NCI-H1436 (cell line): ENCODE measurements around the gene BSDC1.

Experiments used
- DNase-seq: peaks from one replicate; lab custom pipeline; 2025; lab: John Stamatoyannopoulos, UW

Gene BSDC1

GRCh38 chr1:32393832-32394140 is 455 bp downstream of the BSDC1 start:
- no peak for DNase-seq

DNA sequence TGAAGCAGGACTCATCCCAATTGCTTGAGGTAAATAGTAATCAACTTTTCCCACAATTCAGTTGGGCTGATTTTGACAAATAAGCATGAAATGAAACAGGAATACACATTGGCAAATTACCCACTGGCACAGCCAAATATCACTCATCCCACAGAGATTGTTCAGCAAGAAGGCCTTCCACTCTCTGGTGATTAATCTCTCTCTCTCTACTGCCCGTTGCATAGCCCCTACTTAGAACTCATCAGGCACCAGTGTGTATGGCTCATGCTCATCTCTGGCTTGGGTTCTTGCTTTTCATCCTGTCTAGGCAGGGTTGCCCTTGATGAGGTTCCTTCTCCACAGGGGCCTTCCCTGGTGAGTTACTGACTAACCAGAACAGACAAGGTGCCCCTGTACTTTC is 1.1 kb downstream of the BSDC1 start:
- no peak for DNase-seq

- no peak for DNase-seq
Observed at GRCh38 chr1:32392325-32392724, 1.9 kb downstream of the BSDC1 start.

DNA sequence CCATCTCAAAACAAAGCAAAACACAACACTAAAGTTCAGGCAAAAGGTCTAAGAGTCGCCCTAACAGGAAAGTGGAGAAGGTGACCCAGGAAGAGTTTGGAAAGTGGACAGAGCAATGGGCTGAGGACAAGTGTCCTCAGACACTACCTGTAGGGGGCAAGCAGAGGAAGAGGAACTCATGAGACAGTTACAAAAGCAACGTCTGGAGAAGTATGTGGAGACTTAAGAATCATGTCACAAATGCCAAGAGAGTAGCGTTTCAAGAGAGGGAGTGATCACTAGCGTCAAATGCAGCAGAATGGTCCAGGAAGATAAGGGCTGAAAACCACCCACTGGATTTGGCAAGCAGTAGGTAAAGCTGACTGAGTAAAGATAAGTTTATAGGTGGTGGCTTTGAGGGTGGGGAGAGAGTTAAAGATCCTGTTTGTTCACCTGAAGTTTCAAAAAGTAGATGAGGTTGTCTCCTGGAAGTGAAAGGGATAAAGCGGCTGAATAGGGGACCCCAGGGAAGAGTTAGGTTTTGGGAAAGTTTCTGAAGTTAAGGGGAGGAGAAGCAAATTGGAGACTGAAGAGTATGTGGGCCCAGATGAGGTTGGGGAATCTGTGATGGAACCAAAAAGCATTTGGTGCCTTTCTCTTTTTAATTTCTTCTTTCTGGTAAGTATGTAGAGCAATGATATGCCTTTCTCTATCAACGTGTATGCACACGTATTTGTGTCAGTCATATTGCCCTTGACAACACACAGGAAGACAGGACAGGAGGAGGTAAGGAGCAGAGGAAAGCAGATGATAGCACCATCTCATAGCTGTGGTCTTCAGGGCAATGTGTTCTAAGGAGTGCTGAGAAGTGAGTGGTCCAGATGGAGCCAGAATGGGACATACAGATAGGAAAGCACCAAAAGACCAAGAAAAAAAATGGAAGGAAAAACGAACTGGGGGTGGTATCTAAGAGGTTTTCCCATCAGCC is 3.1 kb downstream of the BSDC1 start:
- no peak for DNase-seq

GRCh38 chr1:32388641-32389040 is 5.6 kb downstream of the BSDC1 start:
- no peak for DNase-seq

DNA sequence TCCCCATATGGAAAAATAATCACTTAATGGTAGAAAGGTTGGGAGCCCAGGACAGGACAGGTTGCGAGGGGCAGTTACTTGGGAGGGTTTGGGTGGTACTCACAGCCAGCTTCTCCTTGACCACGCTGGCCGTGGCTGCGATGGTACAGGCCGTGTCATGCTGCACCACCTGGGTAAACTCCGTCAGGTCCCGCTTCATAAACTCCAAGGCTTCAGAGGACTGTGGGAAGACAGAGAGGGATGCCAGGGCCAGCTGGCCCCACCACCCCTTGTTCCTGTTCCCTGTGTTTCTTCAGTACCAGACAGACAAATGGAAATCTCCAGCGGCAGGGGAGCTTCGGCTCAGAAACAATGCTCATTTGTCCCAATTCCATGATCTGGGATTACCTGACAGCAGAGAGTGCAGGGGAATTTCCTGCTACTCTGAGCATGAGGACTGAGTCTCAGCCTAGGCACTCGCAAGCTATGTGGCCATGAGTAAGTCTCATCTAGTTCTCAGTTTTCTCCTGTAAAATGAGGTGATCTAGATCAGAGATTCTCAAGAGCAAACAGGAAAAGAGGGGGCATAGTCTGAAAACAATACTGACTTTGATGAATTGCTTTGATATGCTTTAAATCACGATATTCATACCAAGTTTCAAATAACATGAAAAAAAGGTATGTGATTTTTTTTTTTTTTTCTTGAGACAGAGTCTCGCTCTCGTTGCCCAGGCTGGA is 7.4 kb downstream of the BSDC1 start:
- DNase-seq, result no peak

GRCh38 chr1:32380057-32380456 is 14.2 kb downstream of the BSDC1 start:
- DNase-seq, result no peak

GRCh38 chr1:32377541-32378220 is 16.6 kb downstream of the BSDC1 start:
- DNase-seq, result no peak

DNA sequence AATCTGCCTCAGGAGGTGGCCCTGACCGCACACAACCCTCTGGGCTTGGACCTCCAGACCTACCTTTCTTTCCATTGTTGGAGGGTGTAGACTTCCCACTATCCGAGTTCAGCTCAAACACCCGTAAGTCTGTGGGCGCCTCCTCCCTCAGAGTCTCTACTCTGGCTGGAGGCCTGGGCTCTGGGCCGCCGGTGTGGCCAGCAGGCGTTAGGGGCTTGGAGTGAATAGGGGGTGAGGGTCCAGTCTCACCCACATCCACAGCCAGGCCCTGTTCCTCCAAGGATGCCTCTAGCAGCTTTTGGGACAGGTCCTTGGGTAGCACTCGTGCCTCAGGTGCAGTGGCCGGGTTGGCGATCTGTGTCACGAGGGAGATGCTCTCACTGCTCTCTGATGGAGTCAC is 18.0 kb downstream of the BSDC1 start:
- DNase-seq, result no peak

DNA sequence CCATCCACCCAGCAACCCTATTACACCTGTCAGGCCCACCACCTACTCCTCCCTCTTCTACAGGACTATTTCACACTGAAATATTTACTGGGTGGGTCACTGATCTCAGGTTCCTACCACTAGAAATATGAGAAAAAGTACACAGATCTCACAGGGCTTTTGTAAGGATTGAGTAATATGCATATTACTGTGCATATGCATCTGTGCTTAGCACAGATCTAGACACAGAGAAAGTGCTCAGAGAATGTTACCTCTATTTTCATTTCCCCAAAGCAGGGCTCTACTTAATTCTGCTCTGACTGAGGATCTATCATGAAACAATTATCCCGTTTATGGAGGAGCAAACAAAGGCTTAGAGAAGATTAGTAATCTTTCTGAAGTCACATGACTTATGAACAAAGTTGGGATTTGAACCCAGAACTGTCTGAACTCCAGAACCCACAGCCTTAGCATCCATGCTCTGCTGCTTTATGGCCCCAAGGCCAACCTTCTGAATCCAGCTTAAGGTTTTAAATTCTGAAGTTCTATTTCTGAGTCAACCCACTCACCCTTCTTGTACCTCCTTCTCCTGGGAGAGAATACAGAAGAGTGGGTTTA is 20.1 kb downstream of the BSDC1 start:
- no peak for DNase-seq

DNA sequence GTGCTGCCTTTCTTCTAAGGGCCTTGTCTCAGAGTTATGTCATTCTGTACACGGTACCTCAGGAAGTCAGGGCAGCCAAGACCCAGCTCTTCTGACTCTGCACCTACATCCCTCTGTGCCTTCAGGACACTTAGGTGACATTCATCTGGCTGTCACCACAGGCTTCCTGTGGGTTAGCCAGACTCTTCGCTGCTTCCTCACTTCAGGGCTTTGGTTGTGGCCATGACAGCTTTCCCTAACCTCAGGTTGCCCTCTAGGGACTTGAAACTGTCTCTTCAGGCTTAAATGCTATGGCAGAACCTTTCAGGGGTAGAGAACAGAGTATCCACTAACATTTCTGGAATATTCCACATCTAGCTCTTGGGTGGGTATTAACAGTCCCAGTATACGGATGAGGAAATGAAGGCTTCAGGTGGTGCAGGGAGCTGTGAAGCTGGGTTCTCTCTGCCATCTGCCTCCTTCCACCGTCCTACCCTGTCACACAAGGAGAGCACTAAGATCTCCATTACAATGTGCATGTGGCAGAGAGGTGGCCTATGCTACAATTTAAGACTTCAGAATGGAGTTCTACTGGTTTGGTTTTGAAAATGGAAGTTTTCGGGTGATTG is 22.0 kb downstream of the BSDC1 start:
- no peak for DNase-seq

DNA sequence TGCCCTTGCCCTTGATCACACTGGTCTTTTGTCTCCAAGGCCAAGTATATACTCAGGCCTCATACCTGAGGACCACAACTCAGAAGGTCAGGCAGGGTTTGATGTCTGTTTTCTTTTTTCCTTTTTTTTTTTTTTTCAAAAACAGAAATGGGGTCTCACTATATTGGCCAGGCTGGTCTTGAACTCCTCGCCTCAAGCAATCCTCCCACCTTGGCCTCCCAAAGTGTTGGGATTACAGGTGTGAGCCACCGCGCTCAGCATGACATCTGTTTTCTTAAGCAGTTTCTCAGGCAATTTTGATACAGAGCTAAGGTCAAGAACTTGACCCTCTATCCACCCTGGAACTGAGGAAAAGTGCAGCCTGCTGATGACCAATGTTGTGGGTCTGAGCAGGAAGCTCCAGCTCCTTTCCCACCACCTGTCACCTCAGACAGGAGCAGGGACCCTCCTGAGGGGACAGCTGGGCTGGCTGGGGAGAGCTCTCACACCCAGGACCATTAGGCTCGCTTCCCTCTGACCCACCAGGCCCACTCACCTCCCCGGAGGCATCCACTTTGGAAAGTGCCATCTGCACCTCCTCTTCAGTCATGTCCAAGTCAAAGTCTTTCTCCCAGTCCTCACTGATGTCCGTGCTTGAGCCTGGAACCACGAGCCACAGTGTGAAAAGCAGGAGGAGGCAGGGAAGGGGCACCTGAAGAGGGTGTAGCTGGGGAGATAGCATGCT is 26.2 kb downstream of the BSDC1 start:
- DNase-seq, result no peak

DNA sequence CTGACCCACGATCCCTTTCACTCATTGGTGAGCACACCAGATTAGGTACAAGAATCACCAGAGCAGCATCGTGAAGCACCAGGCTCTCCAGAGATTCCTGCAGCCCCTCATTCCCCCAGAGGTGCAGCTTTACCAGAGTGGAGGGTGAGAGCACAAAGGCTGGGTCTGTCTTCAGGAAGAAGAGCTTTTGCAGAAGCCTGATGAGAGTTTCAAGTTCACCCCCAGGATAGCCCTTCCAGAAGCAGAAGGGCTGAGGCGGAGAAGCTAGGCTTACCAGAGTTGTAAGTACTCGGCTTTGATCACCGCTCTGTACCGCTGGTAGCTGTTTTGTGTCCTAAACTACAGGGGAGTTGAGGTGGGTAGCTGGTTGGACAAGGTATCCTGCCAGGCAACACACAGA is 28.8 kb downstream of the BSDC1 start:
- no peak for DNase-seq

DNA sequence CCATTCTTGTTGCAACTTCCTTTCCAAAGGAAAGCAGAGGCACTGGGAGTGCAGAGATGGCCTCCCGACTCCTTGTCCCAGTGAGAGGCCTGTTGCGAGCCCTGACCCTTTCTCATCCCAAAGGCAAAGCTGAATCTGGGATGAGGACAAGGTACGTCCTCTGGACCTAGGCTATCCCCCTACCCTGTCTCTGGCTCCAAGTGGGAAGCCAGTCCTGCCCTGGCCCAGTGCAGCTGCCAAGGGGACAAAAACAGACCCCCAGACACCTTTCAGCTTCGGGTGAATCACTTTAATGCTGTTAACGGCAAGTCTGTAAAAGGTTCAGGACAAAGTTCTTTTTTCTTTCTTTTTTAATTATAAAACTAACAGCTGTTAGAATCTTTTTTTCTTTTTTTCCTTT is 29.4 kb downstream of the BSDC1 start:
- DNase-seq, result no peak

- DNase-seq, result no peak
Observed at GRCh38 chr1:32363713-32364112, 30.5 kb downstream of the BSDC1 start.

DNA sequence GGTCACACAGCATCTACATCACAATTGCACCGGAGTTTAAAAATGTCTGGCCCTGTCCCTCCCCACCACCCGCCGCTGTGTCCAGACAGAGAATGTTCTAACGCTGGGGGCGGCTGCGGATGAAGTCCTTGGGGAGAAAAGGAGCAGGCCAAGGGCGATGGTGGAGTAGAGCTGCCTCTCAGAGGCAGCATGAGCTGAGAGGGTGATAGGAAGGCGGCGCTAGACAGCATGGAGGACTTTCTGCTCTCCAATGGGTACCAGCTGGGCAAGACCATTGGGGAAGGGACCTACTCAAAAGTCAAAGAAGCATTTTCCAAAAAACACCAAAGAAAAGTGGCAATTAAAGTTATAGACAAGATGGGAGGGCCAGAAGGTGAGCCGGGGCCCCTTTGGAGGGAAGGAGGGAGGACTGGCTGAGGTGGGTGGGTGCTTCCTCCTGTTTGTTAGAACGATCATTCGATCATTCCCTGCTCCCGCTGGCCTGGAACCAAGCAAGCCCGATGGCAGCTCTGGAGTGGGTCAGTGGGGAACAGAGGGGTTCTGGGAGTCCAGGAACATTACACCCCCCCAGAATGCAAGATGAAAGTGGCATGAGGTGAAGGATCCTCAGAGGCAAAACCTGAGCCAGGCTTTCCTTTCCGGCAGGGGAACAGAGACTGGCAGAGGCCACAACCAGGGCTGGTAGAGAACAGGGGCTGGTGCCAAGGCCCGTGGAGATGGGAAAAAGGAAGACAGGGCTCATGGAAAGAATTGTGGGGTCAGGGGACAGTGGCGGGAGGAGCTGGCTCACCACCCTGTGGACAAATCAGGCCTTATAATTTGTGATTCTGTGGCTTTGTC is 31.5 kb downstream of the BSDC1 start, which contains the start of the genes FAM229A and TSSK3:
TSS of gene FAM229A (minus strand) at position 12 of the 840 bp plus-strand sequence. CDS start 394 bp downstream, outside the sequence.
TSS of gene TSSK3 (plus strand) at position 66 of the 840 bp plus-strand sequence. CDS start at position 229, 163 bp downstream.
- DNase-seq, result no peak

GRCh38 chr1:32361674-32362473 is 32.4 kb downstream of the BSDC1 start:
- no peak for DNase-seq

GRCh38 chr1:32361308-32361673 is 33.0 kb downstream of the BSDC1 start:
- no peak for DNase-seq

DNA sequence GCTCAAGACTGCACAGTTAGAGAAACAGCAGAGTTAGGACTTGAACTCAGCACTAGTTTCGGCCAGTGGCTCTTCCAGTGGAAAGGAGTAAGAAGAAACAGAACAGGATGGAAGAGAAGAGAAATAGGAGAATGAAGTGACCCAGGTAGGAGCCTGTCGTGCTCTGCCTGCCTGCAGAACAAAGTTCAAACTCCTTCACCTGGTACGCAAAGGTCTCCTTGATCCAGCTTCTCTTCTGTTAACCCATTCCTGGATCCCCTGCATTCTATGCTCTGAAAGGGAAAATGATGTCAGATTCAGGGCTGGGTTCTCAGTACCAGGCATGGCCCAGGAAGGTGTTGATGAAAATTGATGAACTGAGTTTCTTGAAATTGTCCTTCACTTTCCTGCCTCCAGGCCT is 35.8 kb downstream of the BSDC1 start:
- DNase-seq, result no peak
